Thyroid gland (tissue), 4 donors: ENCODE measurements around the gene POLDIP3. TPM values are rescaled to one million over a fixed set of nuclear protein-coding genes. Genes with fewer than 3 reads are reported as not detected.

Source experiments
- DNase-seq, 2 donors: peaks; one replicate each; pipeline ENCODE4 v3.0.0-alpha.2; 2019
- H3K27ac ChIP-seq, 3 donors: fragments of 200-600 bp; sonication (generic); 1 replicate in 2 of 3; 2 replicates in 1 of 3; pipeline ENCODE4 v1.5.1; 2016 to 2019; ENCODE audit warnings: mild to moderate bottlenecking in 1 of 3, moderate library complexity in 1 of 3
- H3K27me3 ChIP-seq: fragments of 200-600 bp; sonication (generic); one replicate; pipeline ENCODE4 v1.5.1; 2019
- H3K36me3 ChIP-seq, 2 donors: fragments of 200-600 bp; sonication (generic); one replicate each; pipeline ENCODE4 v1.5.1; 2016 to 2019
- H3K4me1 ChIP-seq, 2 donors: fragments of 200-600 bp; sonication (generic); one replicate each; pipeline ENCODE4 v1.5.1; 2017 to 2019
- H3K4me3 ChIP-seq, 3 donors: fragments of 200-600 bp; sonication (generic); replicated peaks in 1 of 3; 1 replicate in 2 of 3; 2 replicates in 1 of 3; pipeline ENCODE4 v1.5.1; 2016; ENCODE audit warnings: mild to moderate bottlenecking in 1 of 3
- H3K9me3 ChIP-seq: fragments of 200-600 bp; sonication (generic); one replicate; pipeline ENCODE4 v1.5.1; 2017
- POLR2A ChIP-seq, 2 donors: fragments of 450-650 bp; IDR thresholded peaks; one replicate each; pipeline ENCODE4 v1.6.1; 2017; ENCODE audit warnings: antibody characterized with exemption in 2 of 2, mild to moderate bottlenecking in 2 of 2, moderate library complexity in 1 of 2
- WGBS, 2 donors: methylation state at CpG; one replicate each; pipeline ENCODE4 v1.1.5; 2017; 5-methylcytosine and 5-hydroxymethylcytosine counted together
- intact Hi-C: fragments of 100-400 bp; cut with DNase I; formaldehyde crosslinking; loops from one replicate; pipeline ENCODE4 v1.15.1; 2023
- total RNA-seq, 4 donors: library from RNA; depleted of rRNA; stranded (reverse); fragments of >200 nt; gene quantifications; one replicate each; pipeline ENCODE4 v1.2.3, GENCODE V29; 2016
- TF ChIP-seq, protein P1 (sequence below), 6 experiments: fragments of 200-600 bp in 3 of 6; fragments of 450-650 bp in 3 of 6; sonication (generic) in 3 of 6; IDR thresholded peaks; one replicate each; pipeline ENCODE4 v1.5.1; 2016 to 2019; ENCODE audit warnings: antibody characterized with exemption in 6 of 6, mild to moderate bottlenecking in 2 of 6, inconsistent platforms in 1 of 6, moderate library complexity in 1 of 6

POLDIP3 gene
- total RNA-seq, 4 donors from 2014 or later = 46.1 to 55.4 (median 49.8) TPM

DNA sequence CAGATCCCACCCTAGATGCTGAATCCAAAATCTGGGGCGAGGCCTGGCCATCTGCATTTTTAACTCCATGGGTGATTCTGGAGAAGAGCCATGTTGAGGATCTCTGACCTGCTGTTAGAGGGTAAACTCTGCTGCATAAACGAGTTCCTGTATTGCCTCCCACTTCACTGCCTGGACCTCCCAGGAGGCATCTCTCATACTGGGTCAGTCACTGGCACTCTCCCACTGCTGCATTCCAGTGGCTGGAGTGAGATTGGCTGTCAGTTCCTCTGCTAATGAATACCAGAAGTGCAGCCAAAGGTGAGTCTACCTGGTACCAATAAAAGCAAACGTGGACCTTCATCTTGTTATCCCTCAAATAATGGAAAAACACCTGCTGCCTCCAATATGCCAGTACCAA is 10.3 kb downstream of the POLDIP3 start:
- H3K4me1 ChIP-seq = peaks cover 54 to 75% of the 10 kb centered on the region in 2 donors
- no peaks in the 10 kb centered on the region for H3K9me3 ChIP-seq
- no peak for TF ChIP-seq POLR2A (IDR thresholded peaks at IDR 0.05)
- TF ChIP-seq, protein P1, sequence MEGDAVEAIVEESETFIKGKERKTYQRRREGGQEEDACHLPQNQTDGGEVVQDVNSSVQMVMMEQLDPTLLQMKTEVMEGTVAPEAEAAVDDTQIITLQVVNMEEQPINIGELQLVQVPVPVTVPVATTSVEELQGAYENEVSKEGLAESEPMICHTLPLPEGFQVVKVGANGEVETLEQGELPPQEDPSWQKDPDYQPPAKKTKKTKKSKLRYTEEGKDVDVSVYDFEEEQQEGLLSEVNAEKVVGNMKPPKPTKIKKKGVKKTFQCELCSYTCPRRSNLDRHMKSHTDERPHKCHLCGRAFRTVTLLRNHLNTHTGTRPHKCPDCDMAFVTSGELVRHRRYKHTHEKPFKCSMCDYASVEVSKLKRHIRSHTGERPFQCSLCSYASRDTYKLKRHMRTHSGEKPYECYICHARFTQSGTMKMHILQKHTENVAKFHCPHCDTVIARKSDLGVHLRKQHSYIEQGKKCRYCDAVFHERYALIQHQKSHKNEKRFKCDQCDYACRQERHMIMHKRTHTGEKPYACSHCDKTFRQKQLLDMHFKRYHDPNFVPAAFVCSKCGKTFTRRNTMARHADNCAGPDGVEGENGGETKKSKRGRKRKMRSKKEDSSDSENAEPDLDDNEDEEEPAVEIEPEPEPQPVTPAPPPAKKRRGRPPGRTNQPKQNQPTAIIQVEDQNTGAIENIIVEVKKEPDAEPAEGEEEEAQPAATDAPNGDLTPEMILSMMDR (IDR thresholded peaks at IDR 0.05) = no peak
- no peak overlapping the region for H3K4me3 ChIP-seq
- H3K27ac ChIP-seq = peak overlapping the region; percentile 46 to 62 (median 59)
- intact Hi-C loops = no loop called here
- DNase-seq = peak; percentile 87 to 92
- no peaks in the 10 kb centered on the region for H3K27me3 ChIP-seq
- peaks cover 17 to 22% of the 10 kb centered on the region in 2 donors for H3K36me3 ChIP-seq
- 32 to 41% methylated on average over 3 of the region's 3 CpGs for WGBS, 2 donors

DNA sequence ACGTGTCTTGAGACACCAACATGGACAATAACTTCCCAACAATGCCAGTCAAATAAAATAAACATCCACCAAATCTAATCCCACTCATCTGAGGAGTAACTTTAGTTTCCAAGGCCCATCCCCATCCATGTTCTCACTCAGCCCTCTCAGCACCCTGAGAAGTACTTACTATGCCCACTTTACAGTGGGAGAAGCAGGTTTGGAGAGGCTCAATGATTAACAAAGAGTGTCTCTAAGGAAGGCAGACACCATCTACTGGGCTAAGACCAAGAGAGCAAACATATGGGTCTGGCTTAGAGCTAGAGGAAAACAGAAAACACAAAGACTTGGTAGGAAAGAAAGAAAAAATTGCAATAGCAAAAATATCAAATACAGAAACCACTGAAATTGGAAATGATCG is 11.3 kb downstream of the POLDIP3 start:
- intact Hi-C loops = no loop called here
- 80 to 92% methylated on average over 2 of the region's 2 CpGs for WGBS, 2 donors
- H3K36me3 ChIP-seq = peaks cover 27 to 32% of the 10 kb centered on the region in 2 donors
- no peak overlapping the region for H3K4me3 ChIP-seq
- H3K9me3 ChIP-seq = no peaks in the 10 kb centered on the region
- no peaks in the 10 kb centered on the region for H3K27me3 ChIP-seq
- TF ChIP-seq, protein P1 (IDR thresholded peaks at IDR 0.05) = no peak
- TF ChIP-seq POLR2A (IDR thresholded peaks at IDR 0.05) = no peak
- H3K4me1 ChIP-seq = peaks cover 44 to 65% of the 10 kb centered on the region in 2 donors
- no peak for DNase-seq
- peak overlapping the region; percentile 46 to 62 (median 59) for H3K27ac ChIP-seq

DNA sequence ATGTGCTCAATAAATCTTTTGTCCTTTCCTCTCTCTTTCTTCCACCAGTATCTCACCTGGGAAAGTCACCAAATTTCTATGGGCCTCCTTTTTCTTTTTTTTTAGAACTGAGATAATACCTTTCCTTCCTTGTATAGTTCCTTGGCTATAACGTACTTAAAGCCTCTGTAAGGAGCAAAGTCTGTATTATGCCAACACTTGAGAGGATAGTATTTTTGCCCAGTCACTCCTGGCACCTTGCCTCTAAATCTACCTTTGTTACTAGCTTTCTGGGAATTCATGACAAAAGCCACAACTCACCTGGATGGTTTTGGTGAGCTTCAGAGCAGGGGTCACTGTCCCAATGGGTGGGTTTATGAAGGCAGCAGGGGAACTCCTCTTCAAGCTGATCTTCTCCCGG is 12.2 kb downstream of the POLDIP3 start:
- DNase-seq = peak; percentile 34 to 45
- 63 to 75% methylated on average over 2 of the region's 2 CpGs for WGBS, 2 donors
- intact Hi-C loops = no loop called here
- peaks cover 42 to 57% of the 10 kb centered on the region in 2 donors for H3K4me1 ChIP-seq
- peak overlapping the region; percentile 19 to 39 (median 37) for H3K27ac ChIP-seq
- no peaks in the 10 kb centered on the region for H3K27me3 ChIP-seq
- peaks cover 29 to 34% of the 10 kb centered on the region in 2 donors for H3K36me3 ChIP-seq
- H3K9me3 ChIP-seq = no peaks in the 10 kb centered on the region
- TF ChIP-seq POLR2A (IDR thresholded peaks at IDR 0.05) = no peak
- TF ChIP-seq, protein P1 (IDR thresholded peaks at IDR 0.05) = no peak
- H3K4me3 ChIP-seq = no peak overlapping the region

DNA sequence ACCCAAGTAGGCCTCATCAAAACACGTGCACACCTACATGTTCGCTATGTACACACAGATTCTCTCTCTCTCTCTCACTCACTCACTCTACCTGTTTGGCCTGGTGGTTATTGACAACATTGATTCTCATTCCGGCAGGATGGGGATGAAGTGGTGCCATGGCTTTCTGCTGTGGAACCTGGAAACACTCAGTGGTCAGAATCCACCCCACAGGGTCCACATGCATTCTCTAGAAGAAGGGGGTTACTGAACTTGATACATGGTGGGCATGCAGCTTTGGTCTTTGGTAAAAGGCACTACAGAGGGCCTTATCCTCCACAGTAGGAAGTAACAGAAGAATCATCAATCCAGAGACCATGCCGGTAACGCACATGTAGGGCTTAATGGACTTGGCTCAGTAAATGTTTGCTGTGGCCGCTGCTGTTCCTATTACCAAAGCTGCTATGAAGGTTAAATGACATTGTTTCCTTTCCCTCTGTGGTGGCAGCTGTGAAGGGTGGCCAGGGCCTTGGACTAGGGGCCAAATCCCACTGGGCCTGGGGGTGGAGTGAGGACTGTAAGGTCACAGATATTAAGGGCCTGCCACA is 12.7 kb downstream of the POLDIP3 start:
- TF ChIP-seq, protein P1 (IDR thresholded peaks at IDR 0.05) = no peak
- H3K4me1 ChIP-seq = peaks cover 41 to 52% of the 10 kb centered on the region in 2 donors
- no peaks in the 10 kb centered on the region for H3K27me3 ChIP-seq
- H3K9me3 ChIP-seq = no peaks in the 10 kb centered on the region
- no peak for DNase-seq
- peak overlapping the region; percentile 19 to 39 (median 37) for H3K27ac ChIP-seq
- intact Hi-C loops = no loop called here
- 93% methylated on average over 6 of the region's 6 CpGs for WGBS, 2 donors
- H3K4me3 ChIP-seq = no peak overlapping the region
- peaks cover 34 to 38% of the 10 kb centered on the region in 2 donors for H3K36me3 ChIP-seq

DNA sequence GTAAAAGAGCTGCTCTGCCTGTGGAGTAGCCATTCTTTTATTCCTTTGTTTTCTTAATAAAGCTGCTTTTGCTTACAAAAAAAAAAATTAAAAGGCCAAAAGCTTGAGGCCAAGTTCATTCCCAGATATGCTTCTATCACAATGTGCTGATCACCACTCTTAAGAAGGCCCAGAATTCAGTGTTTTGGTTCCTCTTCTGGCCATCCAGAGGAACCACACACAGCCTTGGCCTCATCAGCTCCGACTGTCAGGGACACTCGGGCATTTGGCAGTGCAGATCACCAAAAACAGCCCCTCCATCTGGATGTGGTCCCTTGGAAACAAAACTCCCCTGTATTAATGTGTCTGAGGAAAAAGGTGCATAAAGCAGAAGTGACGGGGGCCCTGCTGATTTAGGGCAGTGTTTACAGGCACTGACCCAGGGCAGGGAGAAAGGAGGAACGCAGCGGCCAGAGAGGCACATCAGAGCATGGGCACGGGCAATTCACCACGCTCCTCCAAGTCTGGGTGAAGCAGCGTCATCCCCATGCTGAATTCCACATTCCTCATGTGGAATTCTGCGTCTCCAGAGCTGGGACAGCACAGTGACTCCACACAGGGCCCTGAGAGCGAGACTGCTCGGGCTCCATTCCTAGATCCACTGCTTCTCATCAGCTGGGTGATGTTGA is 17.7 kb downstream of the POLDIP3 start:
- TF ChIP-seq POLR2A (IDR thresholded peaks at IDR 0.05) = no peak
- Histone ChIP-seq H3K4me1 (peaks cover 0 to 2% of the 10 kb centered on the region in 2 donors), H3K27me3 (no peaks in the 10 kb centered on the region), H3K9me3 (no peaks in the 10 kb centered on the region), H3K4me3 (no peak overlapping the region), H3K27ac (no peak overlapping the region), H3K36me3 (peaks cover 73 to 75% of the 10 kb centered on the region in 2 donors)
- intact Hi-C loops = no loop called here
- WGBS, 2 donors = 84 to 96% methylated on average over 11 of the region's 11 CpGs
- DNase-seq = no peak
